ENCODE results near the gene ZNF618. TPM values are rescaled to one million over a fixed set of nuclear protein-coding genes. Genes with fewer than 3 reads are reported as not detected.

ZNF618 gene
- total RNA-seq, 1 donor from 2014 or later = 12.1 TPM

GRCh38 chr9:114051706-114052105 is 175.6 kb downstream of the ZNF618 start:
- no peak for TF ChIP-seq CTCF (IDR thresholded peaks at IDR 0.05; ENCODE audit: insufficient read depth, low read length, poor library complexity, severe bottlenecking)
- no peaks in the 10 kb centered on the region for H3K27me3 ChIP-seq (ENCODE audit: control insufficient read depth, insufficient read depth, low read length)
- no peak for DNase-seq (ENCODE audit: low read depth)

GRCh38 chr9:114053246-114054005 is 177.3 kb downstream of the ZNF618 start:
- H3K36me3 ChIP-seq (ENCODE audit: control insufficient read depth, insufficient read depth, low read length) = peaks cover 2% of the 10 kb centered on the region
- TF ChIP-seq CTCF (IDR thresholded peaks at IDR 0.05; ENCODE audit: insufficient read depth, low read length, poor library complexity, severe bottlenecking) = no peak
- DNase-seq (ENCODE audit: low read depth) = no peak
- H3K4me3 ChIP-seq (ENCODE audit: low read depth, low read length) = no peak overlapping the region
- no peaks in the 10 kb centered on the region for H3K27me3 ChIP-seq (ENCODE audit: control insufficient read depth, insufficient read depth, low read length)

More at GRCh38 chr9:114051706-114052105, 175.6 kb downstream of the ZNF618 start:
- Histone ChIP-seq H3K36me3 (ENCODE audit: control insufficient read depth, insufficient read depth, low read length) (peaks cover 3% of the 10 kb centered on the region), H3K4me3 (ENCODE audit: low read depth, low read length) (no peak overlapping the region)

- Histone ChIP-seq H3K4me3 (ENCODE audit: low read depth, low read length) (no peak overlapping the region), H3K36me3 (ENCODE audit: control insufficient read depth, insufficient read depth, low read length) (no peaks in the 10 kb centered on the region), H3K27me3 (ENCODE audit: control insufficient read depth, insufficient read depth, low read length) (no peaks in the 10 kb centered on the region)
- DNase-seq (ENCODE audit: low read depth) = no peak
- TF ChIP-seq CTCF (IDR thresholded peaks at IDR 0.05; ENCODE audit: insufficient read depth, low read length, poor library complexity, severe bottlenecking) = no peak
Observed at GRCh38 chr9:114054191-114054690, 178.1 kb downstream of the ZNF618 start.

GRCh38 chr9:114055061-114055460 is 179.0 kb downstream of the ZNF618 start:
- no peak overlapping the region for H3K4me3 ChIP-seq (ENCODE audit: low read depth, low read length)
- no peak for DNase-seq (ENCODE audit: low read depth)
- no peak for TF ChIP-seq CTCF (IDR thresholded peaks at IDR 0.05; ENCODE audit: insufficient read depth, low read length, poor library complexity, severe bottlenecking)
- no peaks in the 10 kb centered on the region for H3K27me3 ChIP-seq (ENCODE audit: control insufficient read depth, insufficient read depth, low read length)
- no peaks in the 10 kb centered on the region for H3K36me3 ChIP-seq (ENCODE audit: control insufficient read depth, insufficient read depth, low read length)

GRCh38 chr9:114055894-114056293 is 179.8 kb downstream of the ZNF618 start:
- TF ChIP-seq CTCF (IDR thresholded peaks at IDR 0.05; ENCODE audit: insufficient read depth, low read length, poor library complexity, severe bottlenecking) = no peak
- DNase-seq (ENCODE audit: low read depth) = no peak
- Histone ChIP-seq H3K27me3 (ENCODE audit: control insufficient read depth, insufficient read depth, low read length) (no peaks in the 10 kb centered on the region), H3K4me3 (ENCODE audit: low read depth, low read length) (no peak overlapping the region), H3K36me3 (ENCODE audit: control insufficient read depth, insufficient read depth, low read length) (no peaks in the 10 kb centered on the region)

- TF ChIP-seq CTCF (IDR thresholded peaks at IDR 0.05; ENCODE audit: insufficient read depth, low read length, poor library complexity, severe bottlenecking) = no peak
- Histone ChIP-seq H3K36me3 (ENCODE audit: control insufficient read depth, insufficient read depth, low read length) (no peaks in the 10 kb centered on the region), H3K4me3 (ENCODE audit: low read depth, low read length) (no peak overlapping the region), H3K27me3 (ENCODE audit: control insufficient read depth, insufficient read depth, low read length) (no peaks in the 10 kb centered on the region)
- no peak for DNase-seq (ENCODE audit: low read depth)
Observed at GRCh38 chr9:114056527-114056926, 180.4 kb downstream of the ZNF618 start.

Data from kidney epithelial cell (primary cell).